Thoracic aorta (tissue), 2 donors: ENCODE measurements around the gene EXOC1L. TPM values are rescaled to one million over a fixed set of nuclear protein-coding genes. Genes with fewer than 3 reads are reported as not detected.
A peak's percentile ranks its signal among the peaks of the same experiment; 100 is the strongest.

Experiments used
- ATAC-seq: fragments of 150-250 bp; one replicate; pipeline ENCODE4 v1.8.0; 2017; ENCODE audit warnings: low read depth; ENCODE audit not compliant: insufficient number of reproducible peaks, low FRiP score
- DNase-seq: peaks from one replicate; pipeline ENCODE4 v3.0.0-alpha.2; 2020; ENCODE audit warnings: low spot score
- H3K27ac ChIP-seq, 2 donors: fragments of 200-600 bp; sonication (generic); 1 replicate in 1 of 2; 2 replicates in 1 of 2; pipeline ENCODE4 v1.5.1; 2016; ENCODE audit warnings: mild to moderate bottlenecking in 2 of 2, moderate library complexity in 2 of 2
- H3K27me3 ChIP-seq: fragments of 200-600 bp; sonication (generic); replicated peaks from 2 replicates; pipeline ENCODE4 v1.6.0; 2016; ENCODE audit warnings: mild to moderate bottlenecking; ENCODE audit not compliant: insufficient read depth
- H3K36me3 ChIP-seq: fragments of 200-600 bp; sonication (generic); one replicate; pipeline ENCODE4 v1.5.1; 2016
- H3K4me1 ChIP-seq, 2 donors: fragments of 200-600 bp; sonication (generic); 1 replicate in 1 of 2; 2 replicates in 1 of 2; pipeline versions ENCODE4 v1.5.1 to v1.6.0; 2016; ENCODE audit warnings: low read depth in 2 of 2, mild to moderate bottlenecking in 1 of 2; ENCODE audit not compliant: control insufficient read depth in 1 of 2
- H3K4me3 ChIP-seq: fragments of 200-600 bp; sonication (generic); 2 replicates; pipeline ENCODE4 v1.5.1; 2016; ENCODE audit warnings: mild to moderate bottlenecking
- H3K9me3 ChIP-seq: fragments of 200-600 bp; sonication (generic); 2 replicates; pipeline ENCODE4 v1.5.1; 2016
- CTCF ChIP-seq: fragments of 200-600 bp; sonication (generic); IDR thresholded peaks from one replicate; pipeline ENCODE4 v1.5.1; 2019; ENCODE audit warnings: antibody characterized with exemption
- total RNA-seq, 2 donors: library from RNA; depleted of rRNA; stranded (reverse); fragments of >200 nt; gene quantifications; one replicate each; pipeline versions ENCODE4 v1.1.0 to v1.2.3, GENCODE V29; 2016

The EXOC1L gene
- total RNA-seq, 2 donors from 2014 or later: not detected

- Histone ChIP-seq H3K27ac (no peak overlapping the region), H3K36me3 (no peaks in the 10 kb centered on the region), H3K27me3 (no peaks in the 10 kb centered on the region), H3K4me3 (peak overlapping the region; percentile 65), H3K4me1 (peaks cover 4 to 9% of the 10 kb centered on the region in 2 donors), H3K9me3 (no peaks in the 10 kb centered on the region)
- ATAC-seq (no peak), DNase-seq (no peak)
- TF ChIP-seq CTCF: no peak
Measured at GRCh38 chr4:55820279-55820678, 689 bp downstream of the EXOC1L start.

- H3K4me1 ChIP-seq: peaks cover 4 to 9% of the 10 kb centered on the region in 2 donors
- H3K36me3 ChIP-seq: no peaks in the 10 kb centered on the region
- H3K27me3 ChIP-seq: no peaks in the 10 kb centered on the region
- no peak overlapping the region for H3K27ac ChIP-seq
- DNase-seq (no peak), ATAC-seq (no peak)
- no peak overlapping the region for H3K4me3 ChIP-seq
- H3K9me3 ChIP-seq: no peaks in the 10 kb centered on the region
- TF ChIP-seq CTCF: no peak
Measured at GRCh38 chr4:55822329-55822728, 2.7 kb downstream of the EXOC1L start.

GRCh38 chr4:55824865-55825264, 5.3 kb downstream of the EXOC1L start:
- H3K4me3 ChIP-seq: no peak overlapping the region

GRCh38 chr4:55826986-55827385, 7.4 kb downstream of the EXOC1L start:
- Histone ChIP-seq H3K4me3 (no peak overlapping the region), H3K4me1 (no peaks in the 10 kb centered on the region), H3K27ac (no peak overlapping the region), H3K36me3 (no peaks in the 10 kb centered on the region), H3K27me3 (no peaks in the 10 kb centered on the region), H3K9me3 (no peaks in the 10 kb centered on the region)
- DNase-seq (no peak), ATAC-seq (no peak)
- TF ChIP-seq CTCF: no peak

More at GRCh38 chr4:55824865-55825264, 5.3 kb downstream of the EXOC1L start:
- TF ChIP-seq CTCF: no peak
- ATAC-seq (no peak), DNase-seq (no peak)
- H3K4me1 ChIP-seq: peaks cover 1 to 5% of the 10 kb centered on the region in 2 donors
- H3K36me3 ChIP-seq: no peaks in the 10 kb centered on the region
- no peak overlapping the region for H3K27ac ChIP-seq
- no peaks in the 10 kb centered on the region for H3K27me3 ChIP-seq
- H3K9me3 ChIP-seq: no peaks in the 10 kb centered on the region

GRCh38 chr4:55827582-55827981, 8.0 kb downstream of the EXOC1L start:
- Histone ChIP-seq H3K9me3 (no peaks in the 10 kb centered on the region), H3K4me3 (no peak overlapping the region), H3K27me3 (no peaks in the 10 kb centered on the region), H3K36me3 (no peaks in the 10 kb centered on the region), H3K27ac (no peak overlapping the region), H3K4me1 (no peaks in the 10 kb centered on the region)
- TF ChIP-seq CTCF: no peak
- ATAC-seq (no peak), DNase-seq (no peak)
